WTC11 (cell line): Measurements from ENCODE around the gene MCRS1. TPM values are rescaled to one million over a fixed set of nuclear protein-coding genes. Genes with fewer than 3 reads are reported as not detected.

Experiments used
- ATAC-seq: fragments of 200-7000 bp; cut with Tn5 transposase; 2 replicates; pipeline ENCODE4 v1.10.0; 2021; ENCODE audit warnings: mild to moderate bottlenecking, moderate library complexity
- CTCF ChIA-PET: fragments of 300-600 bp; sonication (Branson Sonifier 250); formaldehyde crosslinking; loops from one replicate; lab custom pipeline; 2021; ENCODE audit warnings: antibody characterized with exemption; lab: Charles Lee
- POLR2A ChIA-PET: fragments of 350-600 bp; sonication (Branson Sonifier 250); formaldehyde crosslinking; loops from one replicate; lab custom pipeline; 2021; ENCODE audit warnings: antibody characterized with exemption; lab: Charles Lee
- DNase-seq: peaks from one replicate; pipeline ENCODE4 v3.0.0; 2021; ENCODE audit warnings: low spot score
- H3K27ac Mint-ChIP-seq: 2 replicates; pipeline ENCODE4 v1.8.0; 2021; ENCODE audit warnings: mixed read lengths
- H3K27me3 Mint-ChIP-seq: 2 replicates; pipeline ENCODE4 v1.8.0; 2021; ENCODE audit warnings: low read depth, mild to moderate bottlenecking, moderate library complexity, mixed read lengths
- H3K36me3 Mint-ChIP-seq: 2 replicates; pipeline ENCODE4 v1.8.0; 2021; ENCODE audit warnings: mixed read lengths
- H3K4me1 Mint-ChIP-seq: 2 replicates; pipeline ENCODE4 v1.8.0; 2022; ENCODE audit warnings: mixed read lengths
- H3K4me3 Mint-ChIP-seq: 2 replicates; pipeline ENCODE4 v1.8.0; 2021; ENCODE audit warnings: mild to moderate bottlenecking, moderate library complexity, mixed read lengths
- H3K9me3 Mint-ChIP-seq: 2 replicates; pipeline ENCODE4 v1.8.0; 2021; ENCODE audit warnings: mixed read lengths
- CREM ChIP-seq: sonication (generic); formaldehyde crosslinking; IDR thresholded peaks from 2 replicates; pipeline ENCODE4 v1.8.1; 2022; ENCODE audit warnings: mild to moderate bottlenecking, missing genetic modification reagents, moderate library complexity
- FOXK1 ChIP-seq: sonication (generic); formaldehyde crosslinking; IDR thresholded peaks from 2 replicates; pipeline ENCODE4 v1.8.0; 2022; ENCODE audit warnings: mild to moderate bottlenecking, moderate library complexity, missing genetic modification reagents
- GTF2I ChIP-seq: fragments of 250-450 bp; sonication (Bioruptor Pico); conservative IDR thresholded peaks from 2 replicates; pipeline ENCODE4 v1.4.0; 2021; ENCODE audit warnings: mild to moderate bottlenecking
- JUN ChIP-seq: sonication (generic); formaldehyde crosslinking; IDR thresholded peaks from 2 replicates; pipeline ENCODE4 v1.8.0; 2023; ENCODE audit warnings: mild to moderate bottlenecking, missing genetic modification reagents
- NFE2L1 ChIP-seq: sonication (generic); formaldehyde crosslinking; IDR thresholded peaks from 2 replicates; pipeline ENCODE4 v1.8.1; 2023; ENCODE audit warnings: missing genetic modification reagents
- NR3C1 ChIP-seq: sonication (generic); formaldehyde crosslinking; conservative IDR thresholded peaks from 2 replicates; pipeline ENCODE4 v1.8.1; 2023; ENCODE audit warnings: low read depth, mild to moderate bottlenecking, missing genetic modification reagents
- PRRX2 ChIP-seq: fragments of 250-450 bp; sonication (Bioruptor Pico); IDR thresholded peaks from 2 replicates; pipeline ENCODE4 v1.8.0; 2021; ENCODE audit warnings: mild to moderate bottlenecking
- RELA ChIP-seq: sonication (generic); formaldehyde crosslinking; IDR thresholded peaks from 2 replicates; pipeline ENCODE4 v1.8.1; 2022; ENCODE audit warnings: missing genetic modification reagents, mild to moderate bottlenecking, borderline replicate concordance
- RORB ChIP-seq: fragments of 250-450 bp; sonication (Bioruptor Pico); IDR thresholded peaks from 2 replicates; pipeline ENCODE4 v1.9.0; 2021; ENCODE audit warnings: mild to moderate bottlenecking
- SMAD3 ChIP-seq: sonication (generic); formaldehyde crosslinking; IDR thresholded peaks from 2 replicates; pipeline ENCODE4 v1.8.0; 2022; ENCODE audit warnings: missing genetic modification reagents, mild to moderate bottlenecking, borderline replicate concordance
- TCF7 ChIP-seq: sonication (generic); formaldehyde crosslinking; IDR thresholded peaks from 2 replicates; pipeline ENCODE4 v1.8.0; 2022; ENCODE audit warnings: mild to moderate bottlenecking, low read depth, missing genetic modification reagents, moderate library complexity
- TEAD1 ChIP-seq: sonication (generic); formaldehyde crosslinking; IDR thresholded peaks from 2 replicates; pipeline ENCODE4 v1.8.0; 2022; ENCODE audit warnings: mild to moderate bottlenecking, missing genetic modification reagents
- TEAD4 ChIP-seq: sonication (generic); formaldehyde crosslinking; IDR thresholded peaks from 2 replicates; pipeline ENCODE4 v1.8.0; 2022; ENCODE audit warnings: mild to moderate bottlenecking, missing genetic modification reagents
- ZNF263 ChIP-seq: sonication (generic); formaldehyde crosslinking; IDR thresholded peaks from 2 replicates; pipeline ENCODE4 v1.8.1; 2022; ENCODE audit warnings: low read depth, mild to moderate bottlenecking, moderate library complexity, missing genetic modification reagents
- ZNF396 ChIP-seq: fragments of 250-450 bp; sonication (Bioruptor Pico); IDR thresholded peaks from 2 replicates; pipeline ENCODE4 v1.8.0; 2021; ENCODE audit warnings: mild to moderate bottlenecking, moderate library complexity, borderline replicate concordance
- ZNF416 ChIP-seq: fragments of 250-450 bp; sonication (Bioruptor Pico); IDR thresholded peaks from 2 replicates; pipeline ENCODE4 v1.9.0; 2021; ENCODE audit warnings: mild to moderate bottlenecking, inconsistent platforms
- total RNA-seq: library from RNA; stranded (reverse); gene quantifications from 3 replicates; pipeline ENCODE4 v1.2.3, GENCODE V29; 2021
- TF ChIP-seq, protein P1 (sequence below): fragments of 250-450 bp; sonication (Bioruptor Pico); IDR thresholded peaks from 2 replicates; pipeline ENCODE4 v1.9.0; 2021; ENCODE audit warnings: moderate library complexity, mild to moderate bottlenecking, inconsistent platforms, borderline replicate concordance
- TF ChIP-seq, protein P2 (sequence below): sonication (generic); formaldehyde crosslinking; IDR thresholded peaks from 2 replicates; pipeline ENCODE4 v1.8.1; 2022; ENCODE audit warnings: low read depth, missing genetic modification reagents, borderline replicate concordance
- TF ChIP-seq, protein P3 (sequence below): fragments of 250-450 bp; sonication (Bioruptor Pico); IDR thresholded peaks from 2 replicates; pipeline ENCODE4 v2.1.2; 2022; ENCODE audit warnings: mild to moderate bottlenecking, moderate library complexity
- TF ChIP-seq, protein P4 (sequence below): sonication (generic); formaldehyde crosslinking; IDR thresholded peaks from 2 replicates; pipeline ENCODE4 v1.8.1; 2023; ENCODE audit warnings: mild to moderate bottlenecking, missing genetic modification reagents
- TF ChIP-seq, protein P5 (sequence below): sonication (generic); formaldehyde crosslinking; IDR thresholded peaks from 2 replicates; pipeline ENCODE4 v1.8.1; 2023; ENCODE audit warnings: mild to moderate bottlenecking, missing genetic modification reagents, moderate library complexity
- TF ChIP-seq, protein P6 (sequence below): sonication (generic); formaldehyde crosslinking; IDR thresholded peaks from 2 replicates; pipeline ENCODE4 v1.8.0; 2023; ENCODE audit warnings: missing genetic modification reagents
- TF ChIP-seq, protein P7 (sequence below): fragments of 200-600 bp; IDR thresholded peaks from 2 replicates; pipeline ENCODE4 v1.8.0; 2022; ENCODE audit warnings: antibody characterized with exemption

MCRS1 gene
- total RNA-seq, 1 experiment from 2014 or later: 105 TPM

DNA sequence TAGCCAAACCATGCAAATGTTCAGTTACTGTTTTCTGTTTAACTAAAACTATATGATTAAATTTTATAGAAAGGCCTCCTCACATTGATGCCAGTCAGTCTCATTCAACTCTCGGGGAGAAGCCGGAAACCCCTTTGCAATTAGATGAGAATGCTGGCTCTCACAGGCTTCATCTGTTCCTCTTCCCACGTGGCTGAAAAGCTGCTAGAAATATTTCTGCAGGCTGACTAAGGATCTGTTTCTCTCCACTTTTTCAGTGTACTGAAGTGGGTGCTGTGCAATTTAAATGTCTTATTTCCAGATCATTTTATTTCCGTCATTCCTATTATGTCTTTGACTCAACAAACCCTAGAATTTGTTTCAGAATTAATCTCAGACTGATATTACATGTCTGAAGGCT, 46.6 kb downstream of the MCRS1 start:
- Mint-ChIP-seq H3K4me3 (no peak overlapping the region), H3K36me3 (peaks cover 26% of the 10 kb centered on the region), H3K27me3 (no peaks in the 10 kb centered on the region)
- no peak for ATAC-seq
- CTCF ChIA-PET: interaction anchor here (0.6 kb wide), 1 partner anchor 220 kb away, joined by 7 read pairs; the partner anchor contains the start of gene TMBIM6
- TF ChIP-seq NR3C1 (CRISPR knock-in tag): no peak
- TF ChIP-seq, protein P1, sequence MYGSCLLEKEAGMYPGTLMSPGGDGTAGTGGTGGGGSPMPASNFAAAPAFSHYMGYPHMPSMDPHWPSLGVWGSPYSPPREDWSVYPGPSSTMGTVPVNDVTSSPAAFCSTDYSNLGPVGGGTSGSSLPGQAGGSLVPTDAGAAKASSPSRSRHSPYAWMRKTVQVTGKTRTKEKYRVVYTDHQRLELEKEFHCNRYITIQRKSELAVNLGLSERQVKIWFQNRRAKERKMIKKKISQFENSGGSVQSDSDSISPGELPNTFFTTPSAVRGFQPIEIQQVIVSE: no peak
- TF ChIP-seq, all 79 proteins: peak for 0
- H3K9me3 Mint-ChIP-seq: no peaks in the 10 kb centered on the region
- POLR2A ChIA-PET: no interaction called here
- no peak overlapping the region; the same call in 1 of the 2 replicates for H3K27ac Mint-ChIP-seq
- no peak for DNase-seq
- H3K4me1 Mint-ChIP-seq: no peaks in the 10 kb centered on the region

DNA sequence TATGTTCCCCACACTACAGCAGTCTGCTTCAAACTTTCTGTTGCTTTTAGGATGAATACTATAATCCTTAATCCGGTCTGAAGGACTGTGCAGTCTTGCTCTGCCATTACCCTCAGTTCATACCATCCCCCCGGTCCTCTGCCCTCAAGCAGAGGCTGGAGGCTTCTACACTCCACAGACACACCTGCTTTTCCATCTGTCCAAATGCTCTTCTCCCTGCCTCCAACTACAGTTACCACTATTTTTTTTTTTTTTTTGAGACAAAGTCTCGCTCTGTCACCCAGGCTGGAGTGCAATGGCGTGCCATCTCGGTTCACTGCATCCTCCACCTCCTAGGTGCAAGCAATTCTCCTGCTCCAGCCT, 48.4 kb downstream of the MCRS1 start:
- ATAC-seq (no peak), DNase-seq (no peak)
- Mint-ChIP-seq H3K4me3 (no peak overlapping the region), H3K36me3 (peaks cover 12% of the 10 kb centered on the region), H3K27ac (no peak overlapping the region), H3K4me1 (no peaks in the 10 kb centered on the region), H3K27me3 (no peaks in the 10 kb centered on the region), H3K9me3 (no peaks in the 10 kb centered on the region)
- ChIA-PET CTCF (interaction anchor here (0.6 to 1.2 kb wide), 3 partner anchors 122 to 222 kb away, joined by 3 to 4 read pairs (median 3); no protein-coding TSS in a partner anchor), POLR2A (interaction anchor here (0.7 kb wide), 1 partner anchor 1129 kb away, joined by 7 read pairs; no protein-coding TSS in a partner anchor)
- no peak for TF ChIP-seq GTF2I (CRISPR knock-in tag)
- TF ChIP-seq, protein P2, sequence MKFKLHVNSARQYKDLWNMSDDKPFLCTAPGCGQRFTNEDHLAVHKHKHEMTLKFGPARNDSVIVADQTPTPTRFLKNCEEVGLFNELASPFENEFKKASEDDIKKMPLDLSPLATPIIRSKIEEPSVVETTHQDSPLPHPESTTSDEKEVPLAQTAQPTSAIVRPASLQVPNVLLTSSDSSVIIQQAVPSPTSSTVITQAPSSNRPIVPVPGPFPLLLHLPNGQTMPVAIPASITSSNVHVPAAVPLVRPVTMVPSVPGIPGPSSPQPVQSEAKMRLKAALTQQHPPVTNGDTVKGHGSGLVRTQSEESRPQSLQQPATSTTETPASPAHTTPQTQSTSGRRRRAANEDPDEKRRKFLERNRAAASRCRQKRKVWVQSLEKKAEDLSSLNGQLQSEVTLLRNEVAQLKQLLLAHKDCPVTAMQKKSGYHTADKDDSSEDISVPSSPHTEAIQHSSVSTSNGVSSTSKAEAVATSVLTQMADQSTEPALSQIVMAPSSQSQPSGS (CRISPR knock-in tag): no peak
- no peak for TF ChIP-seq FOXK1 (CRISPR knock-in tag)
- TF ChIP-seq NFE2L1 (CRISPR knock-in tag): no peak
- no peak for TF ChIP-seq CREM (CRISPR knock-in tag)
- TF ChIP-seq, protein P3, sequence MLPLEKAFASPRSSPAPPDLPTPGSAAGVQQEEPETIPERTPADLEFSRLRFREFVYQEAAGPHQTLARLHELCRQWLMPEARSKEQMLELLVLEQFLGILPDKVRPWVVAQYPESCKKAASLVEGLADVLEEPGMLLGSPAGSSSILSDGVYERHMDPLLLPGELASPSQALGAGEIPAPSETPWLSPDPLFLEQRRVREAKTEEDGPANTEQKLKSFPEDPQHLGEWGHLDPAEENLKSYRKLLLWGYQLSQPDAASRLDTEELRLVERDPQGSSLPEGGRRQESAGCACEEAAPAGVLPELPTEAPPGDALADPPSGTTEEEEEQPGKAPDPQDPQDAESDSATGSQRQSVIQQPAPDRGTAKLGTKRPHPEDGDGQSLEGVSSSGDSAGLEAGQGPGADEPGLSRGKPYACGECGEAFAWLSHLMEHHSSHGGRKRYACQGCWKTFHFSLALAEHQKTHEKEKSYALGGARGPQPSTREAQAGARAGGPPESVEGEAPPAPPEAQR (CRISPR knock-in tag): no peak
- TF ChIP-seq, protein P4, sequence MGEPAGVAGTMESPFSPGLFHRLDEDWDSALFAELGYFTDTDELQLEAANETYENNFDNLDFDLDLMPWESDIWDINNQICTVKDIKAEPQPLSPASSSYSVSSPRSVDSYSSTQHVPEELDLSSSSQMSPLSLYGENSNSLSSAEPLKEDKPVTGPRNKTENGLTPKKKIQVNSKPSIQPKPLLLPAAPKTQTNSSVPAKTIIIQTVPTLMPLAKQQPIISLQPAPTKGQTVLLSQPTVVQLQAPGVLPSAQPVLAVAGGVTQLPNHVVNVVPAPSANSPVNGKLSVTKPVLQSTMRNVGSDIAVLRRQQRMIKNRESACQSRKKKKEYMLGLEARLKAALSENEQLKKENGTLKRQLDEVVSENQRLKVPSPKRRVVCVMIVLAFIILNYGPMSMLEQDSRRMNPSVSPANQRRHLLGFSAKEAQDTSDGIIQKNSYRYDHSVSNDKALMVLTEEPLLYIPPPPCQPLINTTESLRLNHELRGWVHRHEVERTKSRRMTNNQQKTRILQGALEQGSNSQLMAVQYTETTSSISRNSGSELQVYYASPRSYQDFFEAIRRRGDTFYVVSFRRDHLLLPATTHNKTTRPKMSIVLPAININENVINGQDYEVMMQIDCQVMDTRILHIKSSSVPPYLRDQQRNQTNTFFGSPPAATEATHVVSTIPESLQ: no peak
- no peak for TF ChIP-seq ZNF416 (CRISPR knock-in tag)
- TF ChIP-seq TCF7 (CRISPR knock-in tag): no peak

DNA sequence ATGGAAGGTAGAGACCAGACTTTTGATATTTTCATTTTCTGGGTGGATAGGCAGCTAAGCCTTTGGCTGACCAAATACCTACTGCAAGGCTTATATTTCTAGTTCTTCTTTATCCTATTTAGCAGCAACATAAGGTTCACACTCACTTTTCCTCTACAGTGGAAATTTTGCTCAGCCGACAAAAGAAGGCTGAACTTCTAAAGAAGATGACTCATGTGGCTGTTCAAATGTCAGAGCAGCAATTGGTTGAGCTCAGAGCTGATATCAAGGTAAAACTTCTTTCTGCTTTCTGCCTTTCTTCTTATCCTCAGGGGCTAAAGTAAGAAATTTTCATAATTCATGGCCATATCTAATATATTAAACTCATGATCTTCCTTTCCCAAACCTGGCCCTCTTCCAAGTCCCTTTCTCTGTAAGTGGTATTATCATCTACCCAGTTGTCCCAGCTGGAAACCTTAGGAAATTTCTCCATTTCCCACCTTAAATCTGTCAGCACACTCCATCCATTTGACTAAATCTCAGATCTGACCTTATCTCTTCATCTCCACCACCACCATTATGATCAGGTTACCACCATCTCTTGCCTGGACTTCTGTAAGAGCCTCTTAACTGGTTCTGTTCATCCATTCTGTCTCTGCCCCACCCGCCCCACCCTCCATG, 48.9 kb downstream of the MCRS1 start:
- no peak overlapping the region for H3K27ac Mint-ChIP-seq
- ATAC-seq: no peak
- no peaks in the 10 kb centered on the region for H3K4me1 Mint-ChIP-seq
- H3K36me3 Mint-ChIP-seq: peaks cover 12% of the 10 kb centered on the region
- DNase-seq: no peak
- no peak overlapping the region for H3K4me3 Mint-ChIP-seq
- ChIA-PET CTCF (interaction anchor here (0.6 to 1.2 kb wide), 3 partner anchors 121 to 222 kb away, joined by 3 to 4 read pairs (median 3); no protein-coding TSS in a partner anchor), POLR2A (no interaction called here)
- H3K9me3 Mint-ChIP-seq: no peaks in the 10 kb centered on the region
- no peaks in the 10 kb centered on the region for H3K27me3 Mint-ChIP-seq
- TF ChIP-seq NR3C1 (CRISPR knock-in tag): no peak
- no peak for TF ChIP-seq TEAD1 (CRISPR knock-in tag)
- TF ChIP-seq ZNF263: no peak
- TF ChIP-seq, protein P5, sequence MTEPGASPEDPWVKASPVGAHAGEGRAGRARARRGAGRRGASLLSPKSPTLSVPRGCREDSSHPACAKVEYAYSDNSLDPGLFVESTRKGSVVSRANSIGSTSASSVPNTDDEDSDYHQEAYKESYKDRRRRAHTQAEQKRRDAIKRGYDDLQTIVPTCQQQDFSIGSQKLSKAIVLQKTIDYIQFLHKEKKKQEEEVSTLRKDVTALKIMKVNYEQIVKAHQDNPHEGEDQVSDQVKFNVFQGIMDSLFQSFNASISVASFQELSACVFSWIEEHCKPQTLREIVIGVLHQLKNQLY (CRISPR knock-in tag): no peak
- TF ChIP-seq, protein P6, sequence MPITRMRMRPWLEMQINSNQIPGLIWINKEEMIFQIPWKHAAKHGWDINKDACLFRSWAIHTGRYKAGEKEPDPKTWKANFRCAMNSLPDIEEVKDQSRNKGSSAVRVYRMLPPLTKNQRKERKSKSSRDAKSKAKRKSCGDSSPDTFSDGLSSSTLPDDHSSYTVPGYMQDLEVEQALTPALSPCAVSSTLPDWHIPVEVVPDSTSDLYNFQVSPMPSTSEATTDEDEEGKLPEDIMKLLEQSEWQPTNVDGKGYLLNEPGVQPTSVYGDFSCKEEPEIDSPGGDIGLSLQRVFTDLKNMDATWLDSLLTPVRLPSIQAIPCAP (CRISPR knock-in tag): no peak
- TF ChIP-seq, protein P7, sequence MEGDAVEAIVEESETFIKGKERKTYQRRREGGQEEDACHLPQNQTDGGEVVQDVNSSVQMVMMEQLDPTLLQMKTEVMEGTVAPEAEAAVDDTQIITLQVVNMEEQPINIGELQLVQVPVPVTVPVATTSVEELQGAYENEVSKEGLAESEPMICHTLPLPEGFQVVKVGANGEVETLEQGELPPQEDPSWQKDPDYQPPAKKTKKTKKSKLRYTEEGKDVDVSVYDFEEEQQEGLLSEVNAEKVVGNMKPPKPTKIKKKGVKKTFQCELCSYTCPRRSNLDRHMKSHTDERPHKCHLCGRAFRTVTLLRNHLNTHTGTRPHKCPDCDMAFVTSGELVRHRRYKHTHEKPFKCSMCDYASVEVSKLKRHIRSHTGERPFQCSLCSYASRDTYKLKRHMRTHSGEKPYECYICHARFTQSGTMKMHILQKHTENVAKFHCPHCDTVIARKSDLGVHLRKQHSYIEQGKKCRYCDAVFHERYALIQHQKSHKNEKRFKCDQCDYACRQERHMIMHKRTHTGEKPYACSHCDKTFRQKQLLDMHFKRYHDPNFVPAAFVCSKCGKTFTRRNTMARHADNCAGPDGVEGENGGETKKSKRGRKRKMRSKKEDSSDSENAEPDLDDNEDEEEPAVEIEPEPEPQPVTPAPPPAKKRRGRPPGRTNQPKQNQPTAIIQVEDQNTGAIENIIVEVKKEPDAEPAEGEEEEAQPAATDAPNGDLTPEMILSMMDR: no peak
- TF ChIP-seq RELA (CRISPR knock-in tag): no peak
- TF ChIP-seq RORB (CRISPR knock-in tag): no peak
- TF ChIP-seq JUN: no peak
- TF ChIP-seq SMAD3 (CRISPR knock-in tag): no peak
- no peak for TF ChIP-seq PRRX2 (CRISPR knock-in tag)
- no peak for TF ChIP-seq ZNF396 (CRISPR knock-in tag)
- TF ChIP-seq TEAD4 (CRISPR knock-in tag): no peak
